22Rv1 (cell line): ENCODE measurements around the gene TENM4.
"Not testable (repeated sequence)": the region's sequence is repeated elsewhere in the genome, so short reads cannot be mapped to it uniquely, and the experiment has no call there.

Experiments used
- H3K27ac ChIP-seq: fragments of 450-650 bp; 2 replicates; pipeline ENCODE4 v1.5.1; 2017
- CTCF ChIP-seq: fragments of 450-650 bp; IDR thresholded peaks from 2 replicates; pipeline ENCODE4 v1.5.1; 2017; ENCODE audit warnings: mild to moderate bottlenecking
- ZFX ChIP-seq: fragments of 450-650 bp; IDR thresholded peaks from 2 replicates; pipeline ENCODE4 v1.6.1; 2017; ENCODE audit warnings: antibody characterized with exemption, borderline replicate concordance

The TENM4 gene

GRCh38 chr11:78630155-78630554 lies 810.7 kb downstream of the TENM4 start:
- TF ChIP-seq ZFX: no peak
- no peak for TF ChIP-seq CTCF

GRCh38 chr11:78622666-78623065 lies 818.2 kb downstream of the TENM4 start:
- TF ChIP-seq CTCF: no peak
- TF ChIP-seq ZFX: no peak
- no peak overlapping the region for H3K27ac ChIP-seq

More at GRCh38 chr11:78630155-78630554, 810.7 kb downstream of the TENM4 start:
- H3K27ac ChIP-seq: no peak overlapping the region

- H3K27ac ChIP-seq: no peak overlapping the region
- no peak for TF ChIP-seq ZFX
- no peak for TF ChIP-seq CTCF
Observed at GRCh38 chr11:78620159-78620558, 820.7 kb downstream of the TENM4 start.

GRCh38 chr11:78615724-78616123 lies 825.1 kb downstream of the TENM4 start:
- no peak overlapping the region for H3K27ac ChIP-seq
- TF ChIP-seq CTCF (no peak), ZFX (no peak)

- TF ChIP-seq ZFX: no peak
- TF ChIP-seq CTCF: no peak
- H3K27ac ChIP-seq: no peak overlapping the region
Observed at GRCh38 chr11:78613378-78613813, 827.4 kb downstream of the TENM4 start.

- H3K27ac ChIP-seq: no peak overlapping the region
- TF ChIP-seq ZFX (no peak), CTCF (no peak)
Observed at GRCh38 chr11:78612721-78613377, 828.0 kb downstream of the TENM4 start.

GRCh38 chr11:78609321-78609720 lies 831.5 kb downstream of the TENM4 start:
- H3K27ac ChIP-seq: not testable (repeated sequence)

- no peak overlapping the region for H3K27ac ChIP-seq
- TF ChIP-seq CTCF: no peak
- no peak for TF ChIP-seq ZFX
Observed at GRCh38 chr11:78607696-78608095, 833.1 kb downstream of the TENM4 start.
